Ovary (tissue), 3 donors: ENCODE measurements around the gene CD48.

Experiments
- EP300 ChIP-seq: sonication (generic); formaldehyde crosslinking; IDR thresholded peaks from one replicate; pipeline ENCODE4 v1.6.1; 2017; ENCODE audit warnings: antibody characterized with exemption
- POLR2A ChIP-seq: fragments of 450-650 bp; IDR thresholded peaks from one replicate; pipeline ENCODE4 v1.6.1; 2017; ENCODE audit warnings: antibody characterized with exemption, mild to moderate bottlenecking, moderate library complexity
- TF ChIP-seq, protein P1 (sequence below), 3 donors: fragments of 450-650 bp in 2 of 3; fragments of 200-600 bp in 1 of 3; IDR thresholded peaks; one replicate each; pipeline versions ENCODE4 v1.5.1 to v1.8.0; 2016 to 2022; ENCODE audit warnings: antibody characterized with exemption in 3 of 3, mild to moderate bottlenecking in 1 of 3
- donor health status: DM: no; HTN: no; CAD: no.

GRCh38 chr1:160645386-160646130, 66.1 kb downstream of the CD48 start:
- TF ChIP-seq, protein P1, sequence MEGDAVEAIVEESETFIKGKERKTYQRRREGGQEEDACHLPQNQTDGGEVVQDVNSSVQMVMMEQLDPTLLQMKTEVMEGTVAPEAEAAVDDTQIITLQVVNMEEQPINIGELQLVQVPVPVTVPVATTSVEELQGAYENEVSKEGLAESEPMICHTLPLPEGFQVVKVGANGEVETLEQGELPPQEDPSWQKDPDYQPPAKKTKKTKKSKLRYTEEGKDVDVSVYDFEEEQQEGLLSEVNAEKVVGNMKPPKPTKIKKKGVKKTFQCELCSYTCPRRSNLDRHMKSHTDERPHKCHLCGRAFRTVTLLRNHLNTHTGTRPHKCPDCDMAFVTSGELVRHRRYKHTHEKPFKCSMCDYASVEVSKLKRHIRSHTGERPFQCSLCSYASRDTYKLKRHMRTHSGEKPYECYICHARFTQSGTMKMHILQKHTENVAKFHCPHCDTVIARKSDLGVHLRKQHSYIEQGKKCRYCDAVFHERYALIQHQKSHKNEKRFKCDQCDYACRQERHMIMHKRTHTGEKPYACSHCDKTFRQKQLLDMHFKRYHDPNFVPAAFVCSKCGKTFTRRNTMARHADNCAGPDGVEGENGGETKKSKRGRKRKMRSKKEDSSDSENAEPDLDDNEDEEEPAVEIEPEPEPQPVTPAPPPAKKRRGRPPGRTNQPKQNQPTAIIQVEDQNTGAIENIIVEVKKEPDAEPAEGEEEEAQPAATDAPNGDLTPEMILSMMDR (IDR thresholded peaks at IDR 0.05), result no peak
- TF ChIP-seq POLR2A (no peak), EP300 (no peak)
